CD4-positive, alpha-beta T cell treated with Interleukin-6 for 4 hours (primary cell): ENCODE data around the gene PALS2.

Experiments
- DNase-seq: peaks from one replicate; pipeline ENCODE4 v3.0.0-alpha.2; 2020; ENCODE audit warnings: mixed read lengths

Gene PALS2

GRCh38 chr7:24595671-24596418, 22.6 kb downstream of the PALS2 start:
- no peak for DNase-seq

- DNase-seq: no peak
Measured at GRCh38 chr7:24597014-24597413, 23.8 kb downstream of the PALS2 start.

- DNase-seq: no peak
Measured at GRCh38 chr7:24601600-24601999, 28.3 kb downstream of the PALS2 start.

DNA sequence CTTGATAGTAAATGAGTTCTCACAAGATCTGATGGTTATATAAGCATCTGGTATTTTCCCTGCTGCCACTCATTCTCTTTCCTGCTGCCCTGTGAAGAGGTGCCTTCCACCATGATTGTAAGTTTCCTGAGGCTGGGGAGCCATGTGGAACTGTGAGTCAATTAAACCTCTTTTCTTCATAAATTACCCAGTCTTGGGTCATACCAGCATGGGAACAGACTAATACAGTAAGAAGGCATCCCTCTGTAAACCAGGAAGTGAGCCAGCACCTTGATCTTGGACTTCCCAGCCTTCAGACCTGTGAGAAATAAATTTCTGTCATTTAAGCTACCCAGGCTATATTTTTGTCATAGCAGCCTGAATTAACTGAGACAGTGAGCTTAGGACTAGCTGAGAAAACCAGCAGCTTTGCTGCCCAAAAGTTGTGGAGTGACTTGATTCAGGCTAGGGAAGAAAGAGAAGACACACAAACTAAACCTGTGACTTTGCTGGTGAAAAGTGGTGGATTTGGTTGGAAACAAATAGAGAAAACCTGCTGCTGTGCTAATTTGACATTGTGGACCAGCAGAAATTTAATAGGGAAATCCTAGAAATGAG, 29.7 kb downstream of the PALS2 start:
- DNase-seq: no peak

DNA sequence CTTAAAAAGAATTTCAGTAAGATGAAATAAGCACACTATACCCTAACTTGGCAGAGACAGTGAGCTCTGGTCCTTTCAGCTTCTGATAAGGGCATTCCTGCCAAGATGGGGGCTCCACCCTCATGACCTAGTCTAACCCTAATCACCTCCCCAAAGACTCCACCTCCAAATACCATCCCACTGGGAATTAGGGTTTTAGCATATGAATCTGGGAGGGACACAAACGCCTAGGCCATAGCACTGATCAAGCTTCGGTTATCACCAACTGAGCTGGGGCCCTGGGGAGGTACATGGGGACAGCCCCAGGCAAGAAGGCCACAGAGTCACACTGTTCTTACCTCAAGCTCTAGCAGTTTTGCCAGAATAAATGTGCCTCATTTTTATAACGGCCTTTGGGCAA, 31.4 kb downstream of the PALS2 start:
- no peak for DNase-seq

DNA sequence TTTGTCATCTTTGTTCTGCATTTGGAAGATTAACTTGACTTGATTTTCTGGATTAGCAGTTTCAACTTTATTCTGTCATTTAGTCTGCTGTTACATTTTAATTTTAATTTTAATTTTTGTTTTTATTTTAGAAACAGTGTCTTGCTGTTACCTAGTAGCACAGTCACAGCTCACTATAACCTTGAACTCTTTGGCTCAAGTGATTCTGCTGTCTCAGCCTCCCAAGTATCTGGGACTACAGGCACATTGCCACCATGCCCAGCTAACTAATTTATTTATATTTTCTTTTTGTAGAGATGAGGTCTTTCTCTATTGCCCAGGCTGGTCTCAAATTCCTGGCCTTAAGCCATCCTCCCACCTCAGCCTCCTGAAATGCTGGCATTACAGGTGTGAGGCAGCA, 35.3 kb downstream of the PALS2 start:
- no peak for DNase-seq

DNA sequence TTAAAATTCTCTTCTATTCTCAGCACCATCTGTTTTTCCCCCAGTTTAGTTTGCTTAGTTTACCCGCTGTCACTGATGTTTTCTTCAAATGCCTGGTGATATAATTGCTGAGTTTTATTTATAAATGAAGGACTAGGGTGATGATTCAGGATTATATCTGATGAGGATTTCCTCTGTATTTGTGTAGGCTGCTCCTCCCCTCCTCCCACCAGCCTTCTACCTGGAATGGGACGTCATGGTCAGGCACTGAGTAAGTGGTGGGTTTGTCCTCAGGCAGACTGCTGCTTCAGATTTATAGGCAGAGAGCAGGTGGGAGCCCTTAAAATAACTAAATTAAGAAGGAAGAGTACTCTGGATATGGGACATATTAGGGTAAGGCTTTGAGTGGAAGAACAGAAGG, 35.8 kb downstream of the PALS2 start:
- DNase-seq: no peak

GRCh38 chr7:24609570-24609969, 36.3 kb downstream of the PALS2 start:
- no peak for DNase-seq

DNA sequence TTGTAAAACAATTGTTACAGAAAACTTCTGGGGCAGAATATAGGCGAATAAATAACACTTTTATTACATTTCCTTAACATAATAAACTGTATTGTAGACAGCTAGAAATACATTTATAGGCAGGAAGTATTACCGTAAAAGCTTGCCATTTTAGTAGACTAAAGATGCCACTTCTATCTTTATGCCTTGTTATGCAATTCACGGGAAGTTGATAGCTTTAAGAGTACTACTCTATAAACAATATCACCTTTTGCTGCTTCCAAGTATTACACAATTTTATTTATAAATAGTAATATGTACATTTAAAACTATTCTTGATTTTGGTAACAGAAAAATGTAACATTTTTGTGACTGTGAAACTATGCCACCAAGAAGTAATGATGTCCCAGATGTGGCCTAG, 37.9 kb downstream of the PALS2 start:
- DNase-seq: no peak

GRCh38 chr7:24617957-24618616, 44.8 kb downstream of the PALS2 start:
- DNase-seq: no peak

DNA sequence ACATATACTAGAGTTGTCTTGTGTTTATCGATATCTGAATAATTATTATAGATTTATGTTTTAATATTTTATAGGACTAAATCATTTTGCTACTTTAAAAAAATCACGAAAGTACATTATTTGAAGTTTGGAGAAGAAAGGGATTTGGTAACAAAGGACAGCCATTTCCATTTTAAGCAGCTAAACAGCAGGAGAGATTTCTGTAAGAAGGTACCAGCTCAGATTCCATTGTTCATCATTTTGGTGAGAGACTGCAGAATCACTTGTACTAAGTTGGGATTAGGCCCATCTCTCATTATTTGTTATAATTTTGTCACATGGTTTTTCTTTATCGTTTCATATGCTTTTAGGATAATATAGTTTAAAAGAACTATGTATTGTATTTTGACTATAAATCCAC, 46.7 kb downstream of the PALS2 start:
- DNase-seq: no peak

DNA sequence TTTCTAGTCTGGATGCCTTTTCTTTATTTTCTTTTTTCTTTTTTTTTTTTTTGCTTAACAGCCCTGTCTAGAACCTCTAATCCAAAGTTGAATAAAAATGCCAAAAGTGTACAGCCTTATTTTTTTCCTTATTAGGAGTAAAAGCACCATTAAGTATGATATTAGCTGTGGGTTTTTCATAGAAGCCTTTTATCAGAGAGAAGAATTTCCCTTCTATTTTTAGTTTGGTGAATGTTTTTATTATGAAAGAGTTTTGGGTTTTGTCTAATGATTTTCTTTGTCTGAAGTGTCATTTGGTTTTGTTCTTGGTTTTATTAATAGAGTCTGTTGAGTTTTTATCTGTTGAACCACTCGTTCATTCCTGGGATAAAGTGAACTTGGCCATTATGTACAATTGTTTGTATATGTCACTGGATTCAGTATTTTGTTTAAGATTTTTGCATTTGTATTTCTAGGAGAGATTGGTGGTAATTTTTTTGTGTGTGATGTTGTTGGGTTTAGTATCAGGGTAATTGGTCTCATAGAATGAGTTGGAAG, 49.5 kb downstream of the PALS2 start:
- DNase-seq: no peak
